Measurements from ENCODE around the gene NECTIN3. TPM values are rescaled to one million over a fixed set of nuclear protein-coding genes. Genes with fewer than 3 reads are reported as not detected.

NECTIN3 gene
- total RNA-seq, 1 experiment from 2014 or later, result 18.8 TPM

DNA sequence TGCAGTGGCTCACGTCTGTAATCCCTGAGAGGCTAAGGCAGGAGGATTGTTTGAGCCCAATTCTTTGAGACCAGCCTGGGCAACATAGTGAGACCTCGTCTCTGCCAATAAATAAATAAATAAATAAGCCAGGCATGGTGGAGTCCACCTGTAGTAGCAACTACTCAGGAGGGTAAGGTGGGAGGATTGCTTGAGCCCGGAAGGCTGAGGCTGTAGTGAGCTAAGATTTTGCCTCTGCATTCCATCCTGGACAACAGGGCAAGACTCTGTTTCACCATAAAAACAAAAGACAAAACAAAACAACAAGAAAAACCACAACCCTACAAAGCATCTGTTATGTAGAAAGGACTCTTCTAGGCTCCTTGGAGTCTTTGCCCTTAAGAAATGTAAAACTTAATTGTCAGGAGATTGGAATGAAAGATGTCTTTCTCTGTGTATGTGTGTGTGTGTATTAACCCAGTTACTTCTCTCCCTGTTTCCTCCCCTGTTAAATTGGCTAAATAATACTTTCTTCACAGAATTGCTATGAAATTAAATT, 9.5 kb downstream of the NECTIN3 start:
- ChIA-PET CTCF (no interaction called here), POLR2A (no interaction called here)
- in situ Hi-C loops (cut with HindIII; ENCODE audit: low pct_unique_long_range_greater_than_20kb, low sequenced_read_pairs), result no loop called here
- no TSS peak for BruUV-seq (replicated peaks)
- H3K36me3 ChIP-seq (ENCODE audit: control insufficient read depth, insufficient read depth, low read length), result no peaks in the 10 kb centered on the region
- H3K9me3 ChIP-seq (ENCODE audit: control insufficient read depth, insufficient read depth, low read depth, low read length), result no peaks in the 10 kb centered on the region
- ATAC-seq, result no peak
- TF ChIP-seq, protein P1, sequence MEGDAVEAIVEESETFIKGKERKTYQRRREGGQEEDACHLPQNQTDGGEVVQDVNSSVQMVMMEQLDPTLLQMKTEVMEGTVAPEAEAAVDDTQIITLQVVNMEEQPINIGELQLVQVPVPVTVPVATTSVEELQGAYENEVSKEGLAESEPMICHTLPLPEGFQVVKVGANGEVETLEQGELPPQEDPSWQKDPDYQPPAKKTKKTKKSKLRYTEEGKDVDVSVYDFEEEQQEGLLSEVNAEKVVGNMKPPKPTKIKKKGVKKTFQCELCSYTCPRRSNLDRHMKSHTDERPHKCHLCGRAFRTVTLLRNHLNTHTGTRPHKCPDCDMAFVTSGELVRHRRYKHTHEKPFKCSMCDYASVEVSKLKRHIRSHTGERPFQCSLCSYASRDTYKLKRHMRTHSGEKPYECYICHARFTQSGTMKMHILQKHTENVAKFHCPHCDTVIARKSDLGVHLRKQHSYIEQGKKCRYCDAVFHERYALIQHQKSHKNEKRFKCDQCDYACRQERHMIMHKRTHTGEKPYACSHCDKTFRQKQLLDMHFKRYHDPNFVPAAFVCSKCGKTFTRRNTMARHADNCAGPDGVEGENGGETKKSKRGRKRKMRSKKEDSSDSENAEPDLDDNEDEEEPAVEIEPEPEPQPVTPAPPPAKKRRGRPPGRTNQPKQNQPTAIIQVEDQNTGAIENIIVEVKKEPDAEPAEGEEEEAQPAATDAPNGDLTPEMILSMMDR (IDR thresholded peaks at IDR 0.05), result no peak
- intact Hi-C loops (cut with micrococcal nuclease; ENCODE audit: unreplicated experiment), result no loop called here
- no peak overlapping the region for H3K4me3 ChIP-seq (ENCODE audit: low read depth in 2 of 2, low read length in 2 of 2)
- DNase-seq (ENCODE audit: low read depth, low spot score), result no peak
- H3K4me1 ChIP-seq (ENCODE audit: control insufficient read depth, insufficient read depth, low read length), result no peaks in the 10 kb centered on the region
- H3K27me3 ChIP-seq (ENCODE audit: control insufficient read depth, insufficient read depth, low read length), result no peaks in the 10 kb centered on the region
- H3K27ac ChIP-seq (ENCODE audit: low read length), result no peak overlapping the region

DNA sequence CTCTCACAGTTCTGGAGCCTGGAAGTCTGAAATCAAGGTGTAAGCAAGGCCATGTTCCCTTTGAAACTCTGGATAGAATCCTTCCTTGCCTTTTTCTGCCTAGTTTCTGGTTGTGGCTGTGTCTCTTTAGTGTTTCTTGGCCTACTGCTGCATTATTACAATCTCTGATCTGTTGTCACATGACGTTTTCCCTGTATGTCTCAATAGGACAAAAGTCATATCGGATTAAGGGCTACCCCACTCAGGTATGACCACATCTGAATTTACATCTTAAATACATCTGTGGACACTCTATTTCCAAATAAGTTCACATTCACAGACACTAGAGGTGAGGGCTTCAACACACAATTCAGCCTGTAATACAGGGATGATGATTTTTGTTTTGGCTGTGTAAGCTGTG, 13.3 kb downstream of the NECTIN3 start:
- intact Hi-C loops (cut with micrococcal nuclease; ENCODE audit: unreplicated experiment), result no loop called here
- no peak overlapping the region for H3K27ac ChIP-seq (ENCODE audit: low read length)
- BruUV-seq (replicated peaks), result no TSS peak
- DNase-seq (ENCODE audit: low read depth, low spot score) (no peak), ATAC-seq (no peak)
- H3K27me3 ChIP-seq (ENCODE audit: control insufficient read depth, insufficient read depth, low read length), result no peaks in the 10 kb centered on the region
- no peak for TF ChIP-seq TCF7L2 (IDR thresholded peaks at IDR 0.05; ENCODE audit: low read depth, low read length)
- no peak for TF ChIP-seq POLR2AphosphoS5 (IDR thresholded peaks at IDR 0.05; ENCODE audit: low read depth, low read length)
- no peak for TF ChIP-seq SIN3A (IDR thresholded peaks at IDR 0.05; ENCODE audit: borderline replicate concordance, insufficient read depth, low read depth, low read length)
- in situ Hi-C loops (cut with HindIII; ENCODE audit: low pct_unique_long_range_greater_than_20kb, low sequenced_read_pairs), result no loop called here
- no peak overlapping the region for H3K4me3 ChIP-seq (ENCODE audit: low read depth in 2 of 2, low read length in 2 of 2)
- H3K4me1 ChIP-seq (ENCODE audit: control insufficient read depth, insufficient read depth, low read length), result no peaks in the 10 kb centered on the region
- no peaks in the 10 kb centered on the region for H3K9me3 ChIP-seq (ENCODE audit: control insufficient read depth, insufficient read depth, low read depth, low read length)
- H3K36me3 ChIP-seq (ENCODE audit: control insufficient read depth, insufficient read depth, low read length), result no peaks in the 10 kb centered on the region
- ChIA-PET POLR2A (no interaction called here), CTCF (no interaction called here)

DNA sequence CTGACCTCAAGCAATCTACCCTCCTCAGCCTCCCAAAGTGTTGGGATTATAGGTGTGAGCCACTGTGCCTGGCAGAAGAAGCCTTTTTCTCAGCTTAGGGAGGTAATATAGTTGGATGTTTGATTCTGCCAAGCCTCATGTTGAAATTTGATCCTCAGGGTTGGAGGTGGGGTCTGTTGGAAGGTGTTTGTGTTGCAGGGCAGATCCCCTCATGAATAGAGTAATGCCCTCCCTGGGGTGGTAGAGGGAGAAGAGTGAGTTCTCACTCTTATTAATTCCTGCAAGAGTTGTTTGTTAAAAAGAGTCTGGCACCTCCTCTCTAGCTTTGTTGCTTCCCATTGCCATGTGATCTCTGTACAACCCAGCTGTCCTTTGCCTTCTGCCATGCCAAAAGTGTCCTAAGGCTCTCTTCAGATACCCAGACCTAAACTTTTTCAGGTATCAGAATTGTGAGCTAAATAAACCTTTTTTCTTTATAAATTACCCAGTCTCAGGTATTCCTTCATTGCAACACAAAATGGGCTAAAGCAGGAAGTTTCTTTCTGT, 16.4 kb downstream of the NECTIN3 start:
- intact Hi-C loops (cut with micrococcal nuclease; ENCODE audit: unreplicated experiment), result no loop called here
- H3K4me3 ChIP-seq (ENCODE audit: low read depth in 2 of 2, low read length in 2 of 2), result no peak overlapping the region
- no peaks in the 10 kb centered on the region for H3K4me1 ChIP-seq (ENCODE audit: control insufficient read depth, insufficient read depth, low read length)
- in situ Hi-C loops (cut with HindIII; ENCODE audit: low pct_unique_long_range_greater_than_20kb, low sequenced_read_pairs), result no loop called here
- no peaks in the 10 kb centered on the region for H3K36me3 ChIP-seq (ENCODE audit: control insufficient read depth, insufficient read depth, low read length)
- TF ChIP-seq, protein P2, sequence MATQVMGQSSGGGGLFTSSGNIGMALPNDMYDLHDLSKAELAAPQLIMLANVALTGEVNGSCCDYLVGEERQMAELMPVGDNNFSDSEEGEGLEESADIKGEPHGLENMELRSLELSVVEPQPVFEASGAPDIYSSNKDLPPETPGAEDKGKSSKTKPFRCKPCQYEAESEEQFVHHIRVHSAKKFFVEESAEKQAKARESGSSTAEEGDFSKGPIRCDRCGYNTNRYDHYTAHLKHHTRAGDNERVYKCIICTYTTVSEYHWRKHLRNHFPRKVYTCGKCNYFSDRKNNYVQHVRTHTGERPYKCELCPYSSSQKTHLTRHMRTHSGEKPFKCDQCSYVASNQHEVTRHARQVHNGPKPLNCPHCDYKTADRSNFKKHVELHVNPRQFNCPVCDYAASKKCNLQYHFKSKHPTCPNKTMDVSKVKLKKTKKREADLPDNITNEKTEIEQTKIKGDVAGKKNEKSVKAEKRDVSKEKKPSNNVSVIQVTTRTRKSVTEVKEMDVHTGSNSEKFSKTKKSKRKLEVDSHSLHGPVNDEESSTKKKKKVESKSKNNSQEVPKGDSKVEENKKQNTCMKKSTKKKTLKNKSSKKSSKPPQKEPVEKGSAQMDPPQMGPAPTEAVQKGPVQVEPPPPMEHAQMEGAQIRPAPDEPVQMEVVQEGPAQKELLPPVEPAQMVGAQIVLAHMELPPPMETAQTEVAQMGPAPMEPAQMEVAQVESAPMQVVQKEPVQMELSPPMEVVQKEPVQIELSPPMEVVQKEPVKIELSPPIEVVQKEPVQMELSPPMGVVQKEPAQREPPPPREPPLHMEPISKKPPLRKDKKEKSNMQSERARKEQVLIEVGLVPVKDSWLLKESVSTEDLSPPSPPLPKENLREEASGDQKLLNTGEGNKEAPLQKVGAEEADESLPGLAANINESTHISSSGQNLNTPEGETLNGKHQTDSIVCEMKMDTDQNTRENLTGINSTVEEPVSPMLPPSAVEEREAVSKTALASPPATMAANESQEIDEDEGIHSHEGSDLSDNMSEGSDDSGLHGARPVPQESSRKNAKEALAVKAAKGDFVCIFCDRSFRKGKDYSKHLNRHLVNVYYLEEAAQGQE (IDR thresholded peaks at IDR 0.05; ENCODE audit: insufficient read depth in 1 of 2, low read depth in 2 of 2, low read length in 1 of 2), result no peak
- TF ChIP-seq, protein P1 (IDR thresholded peaks at IDR 0.05), result no peak
- TF ChIP-seq POLR2AphosphoS5 (IDR thresholded peaks at IDR 0.05; ENCODE audit: low read depth, low read length) (no peak), TCF7L2 (IDR thresholded peaks at IDR 0.05; ENCODE audit: low read depth, low read length) (no peak), SIN3A (IDR thresholded peaks at IDR 0.05; ENCODE audit: borderline replicate concordance, insufficient read depth, low read depth, low read length) (no peak)
- no peak for ATAC-seq
- no peak for DNase-seq (ENCODE audit: low read depth, low spot score)
- no peaks in the 10 kb centered on the region for H3K27me3 ChIP-seq (ENCODE audit: control insufficient read depth, insufficient read depth, low read length)
- H3K27ac ChIP-seq (ENCODE audit: low read length), result no peak overlapping the region
- BruUV-seq (replicated peaks), result no TSS peak
- POLR2A ChIA-PET, result no interaction called here
- no peaks in the 10 kb centered on the region for H3K9me3 ChIP-seq (ENCODE audit: control insufficient read depth, insufficient read depth, low read depth, low read length)
- CTCF ChIA-PET, result no interaction called here

All from Panc1 (cell line).